Measurements from ENCODE around the gene SOBP. TPM values are rescaled to one million over a fixed set of nuclear protein-coding genes. Genes with fewer than 3 reads are reported as not detected.
"Not testable (repeated sequence)": the region's sequence is repeated elsewhere in the genome, so short reads cannot be mapped to it uniquely, and the experiment has no call there.

SOBP gene
- total RNA-seq, 4 donors from 2014 or later, result 2.6 to 21.2 (median 8.7) TPM

DNA sequence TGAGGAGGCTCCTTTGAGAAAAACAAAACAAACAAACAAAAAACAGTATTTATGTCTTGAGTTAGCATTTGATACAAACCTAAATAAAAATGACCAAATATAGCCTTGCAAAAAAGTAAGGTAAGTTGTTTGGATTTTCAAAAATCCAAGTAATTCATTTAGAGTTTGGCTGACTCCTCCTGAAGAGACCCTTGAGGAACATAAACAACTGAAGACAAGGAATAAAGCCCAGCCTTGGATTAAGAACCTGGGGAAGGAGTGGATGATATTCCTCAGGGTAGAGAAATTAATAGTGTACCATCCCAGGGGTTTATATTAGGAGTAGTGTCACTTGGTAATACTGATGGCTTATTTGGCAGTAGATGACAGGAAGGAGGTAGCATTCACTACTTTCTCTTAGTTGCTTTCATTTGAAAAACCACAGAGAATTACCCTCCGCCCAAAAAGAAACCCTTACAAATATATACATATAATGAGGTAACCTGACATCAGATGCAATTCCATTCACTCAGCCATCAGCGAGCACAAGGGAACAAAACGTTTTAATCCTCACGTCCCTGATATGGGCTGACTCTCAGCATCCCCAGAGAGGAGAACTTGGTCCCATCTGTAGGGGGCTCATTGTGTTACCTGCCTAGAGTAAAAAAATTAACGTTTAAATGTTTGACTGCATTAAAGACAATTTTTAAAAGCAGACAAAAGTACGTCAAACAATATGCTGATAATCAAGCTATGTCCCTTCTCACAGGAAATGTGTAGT is 57.0 kb downstream of the SOBP start:
- TF ChIP-seq POLR2A (IDR thresholded peaks at IDR 0.05) (no peak), CTCF (IDR thresholded peaks at IDR 0.05) (no peak)
- Histone ChIP-seq H3K4me3 (no peak overlapping the region), H3K4me1 (no peaks in the 10 kb centered on the region), H3K27me3 (no peaks in the 10 kb centered on the region), H3K9me3 (no peaks in the 10 kb centered on the region), H3K36me3 (no peaks in the 10 kb centered on the region), H3K27ac (no peak overlapping the region)
- intact Hi-C loops (cut with DNase I; ENCODE audit: low total_unique reads), result no loop called here
- no peak for DNase-seq

GRCh38 chr6:107547451-107547840 is 57.5 kb downstream of the SOBP start:
- Histone ChIP-seq H3K4me1 (no peaks in the 10 kb centered on the region), H3K36me3 (no peaks in the 10 kb centered on the region), H3K27ac (no peak overlapping the region), H3K9me3 (no peaks in the 10 kb centered on the region), H3K27me3 (no peaks in the 10 kb centered on the region), H3K4me3 (no peak overlapping the region)
- TF ChIP-seq CTCF (IDR thresholded peaks at IDR 0.05) (no peak), POLR2A (IDR thresholded peaks at IDR 0.05) (no peak)
- no peak for DNase-seq
- intact Hi-C loops (cut with DNase I; ENCODE audit: low total_unique reads), result no loop called here

DNA sequence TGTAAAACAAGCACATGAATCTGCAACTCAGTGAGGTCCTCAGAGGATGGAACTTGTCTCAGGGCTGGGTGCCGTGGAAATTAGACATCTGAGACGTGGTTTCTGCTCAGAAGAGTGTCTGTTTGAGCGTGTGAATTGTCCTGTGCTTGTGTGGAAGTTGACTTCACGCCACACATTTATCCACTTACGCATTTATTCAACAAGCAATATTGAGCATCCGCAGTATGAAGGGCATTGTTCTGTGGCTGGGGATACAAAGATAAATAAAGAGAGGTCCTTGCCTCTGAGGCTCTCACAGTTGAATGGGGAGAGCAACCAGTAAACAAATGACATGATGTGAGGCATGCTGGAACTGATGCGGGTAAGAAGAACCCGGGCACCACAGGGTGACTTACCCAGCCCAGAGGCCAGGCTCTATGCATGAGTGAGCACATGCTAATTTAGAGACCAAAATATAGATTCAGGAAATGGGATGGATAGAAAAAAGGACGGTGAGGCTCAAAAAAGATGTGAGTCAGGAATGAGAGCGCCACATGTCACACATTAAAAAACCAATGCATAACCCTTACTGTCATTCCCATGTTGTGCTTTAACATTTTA is 60.4 kb downstream of the SOBP start:
- Histone ChIP-seq H3K36me3 (no peaks in the 10 kb centered on the region), H3K27me3 (no peaks in the 10 kb centered on the region), H3K4me1 (no peaks in the 10 kb centered on the region), H3K27ac (no peak overlapping the region), H3K9me3 (no peaks in the 10 kb centered on the region), H3K4me3 (no peak overlapping the region)
- TF ChIP-seq POLR2A (IDR thresholded peaks at IDR 0.05) (no peak), CTCF (IDR thresholded peaks at IDR 0.05) (no peak)
- intact Hi-C loops (cut with DNase I; ENCODE audit: low total_unique reads), result no loop called here
- DNase-seq, result no peak

DNA sequence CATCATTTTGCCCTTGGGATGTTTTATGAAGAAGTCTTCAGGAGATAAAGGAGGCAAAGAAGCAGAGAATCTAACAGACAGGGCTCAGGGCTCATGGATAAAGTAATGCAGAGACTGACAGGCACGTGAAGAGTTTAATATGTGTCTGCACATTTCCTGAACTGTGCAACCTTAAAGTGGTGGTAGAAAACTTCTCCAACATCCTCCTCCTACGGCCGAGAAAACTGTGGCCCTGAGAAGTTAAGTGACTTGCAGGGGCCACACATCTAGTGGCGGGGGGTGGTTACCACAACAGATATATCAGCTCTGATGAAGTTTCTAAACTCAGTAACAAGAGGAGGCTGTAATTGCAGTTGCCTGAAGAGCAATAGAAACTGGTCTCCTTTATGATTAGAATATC is 61.0 kb downstream of the SOBP start:
- no peak for DNase-seq
- no peak for TF ChIP-seq CTCF (IDR thresholded peaks at IDR 0.05)
- TF ChIP-seq POLR2A (IDR thresholded peaks at IDR 0.05), result no peak
- H3K36me3 ChIP-seq, result no peaks in the 10 kb centered on the region
- H3K9me3 ChIP-seq, result no peaks in the 10 kb centered on the region
- H3K4me3 ChIP-seq, result no peak overlapping the region
- intact Hi-C loops (cut with DNase I; ENCODE audit: low total_unique reads), result no loop called here
- no peaks in the 10 kb centered on the region for H3K27me3 ChIP-seq
- no peaks in the 10 kb centered on the region for H3K4me1 ChIP-seq
- H3K27ac ChIP-seq, result no peak overlapping the region

DNA sequence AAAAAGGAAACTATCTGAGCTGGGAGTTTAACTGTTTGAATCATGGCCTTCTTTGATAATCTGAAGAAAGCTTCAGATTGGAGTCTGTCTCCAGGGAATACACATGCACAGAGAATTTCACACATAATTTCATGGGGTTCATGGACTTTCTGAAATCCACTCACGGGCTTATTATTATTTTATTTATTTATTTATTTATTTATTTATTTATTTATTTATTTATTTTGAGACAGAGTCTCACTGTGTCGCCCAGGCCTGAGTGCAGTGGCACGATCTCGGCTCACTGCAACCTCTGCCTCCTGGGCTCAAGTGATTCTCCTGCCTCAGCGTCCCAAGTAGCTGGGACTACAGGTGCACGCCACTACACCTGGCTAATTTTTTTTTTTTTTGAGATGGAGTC is 63.2 kb downstream of the SOBP start:
- H3K9me3 ChIP-seq; H3K36me3 ChIP-seq; H3K4me1 ChIP-seq; intact Hi-C loops (cut with DNase I; ENCODE audit: low total_unique reads); H3K27ac ChIP-seq; H3K27me3 ChIP-seq; H3K4me3 ChIP-seq; DNase-seq: not testable (repeated sequence)
